Activated CD4-positive, alpha-beta T cell treated with anti-CD3 and anti-CD28 coated beads, Interleukin-2, amount 50 U/mL, for 4 hours (primary cell): Measurements from ENCODE around the gene NLN.
"Not testable (repeated sequence)": the region's sequence is repeated elsewhere in the genome, so short reads cannot be mapped to it uniquely, and the experiment has no call there.

Source experiments
- DNase-seq, 2 experiments: peaks; one replicate each; pipeline ENCODE4 v3.0.0-alpha.2; 2020

NLN gene

GRCh38 chr5:65734196-65734775 is 12.3 kb downstream of the NLN start:
- not testable (repeated sequence) for DNase-seq

GRCh38 chr5:65734921-65735320 is 12.9 kb downstream of the NLN start:
- no peak for DNase-seq

- no peak for DNase-seq
Observed at GRCh38 chr5:65736011-65736410, 14.0 kb downstream of the NLN start.

GRCh38 chr5:65737842-65738241 is 15.8 kb downstream of the NLN start:
- no peak for DNase-seq

- DNase-seq: no peak
Observed at GRCh38 chr5:65738305-65738704, 16.3 kb downstream of the NLN start.

- no peak for DNase-seq
Observed at GRCh38 chr5:65739162-65739561, 17.2 kb downstream of the NLN start.

GRCh38 chr5:65742565-65743231 is 20.7 kb downstream of the NLN start:
- DNase-seq: no peak

GRCh38 chr5:65749221-65749844 is 27.3 kb downstream of the NLN start:
- DNase-seq: no peak

- no peak for DNase-seq
Observed at GRCh38 chr5:65749956-65750355, 28.0 kb downstream of the NLN start.

- DNase-seq: no peak
Observed at GRCh38 chr5:65750938-65751337, 28.9 kb downstream of the NLN start.

- no peak for DNase-seq
Observed at GRCh38 chr5:65753189-65753588, 31.2 kb downstream of the NLN start.

- no peak for DNase-seq
Observed at GRCh38 chr5:65758546-65759144, 36.6 kb downstream of the NLN start.

GRCh38 chr5:65760504-65761275 is 38.7 kb downstream of the NLN start:
- peak; percentile 45 to 48 for DNase-seq

- no peak for DNase-seq
Observed at GRCh38 chr5:65762234-65762633, 40.2 kb downstream of the NLN start.

- no peak for DNase-seq
Observed at GRCh38 chr5:65765582-65765981, 43.6 kb downstream of the NLN start.

GRCh38 chr5:65766175-65766574 is 44.2 kb downstream of the NLN start:
- no peak for DNase-seq

- DNase-seq: no peak
Observed at GRCh38 chr5:65766781-65767180, 44.8 kb downstream of the NLN start.

GRCh38 chr5:65767565-65767964 is 45.6 kb downstream of the NLN start:
- no peak for DNase-seq

GRCh38 chr5:65768723-65769346 is 46.8 kb downstream of the NLN start:
- DNase-seq: no peak

- DNase-seq: no peak
Observed at GRCh38 chr5:65769539-65769938, 47.5 kb downstream of the NLN start.

- no peak for DNase-seq
Observed at GRCh38 chr5:65771266-65771665, 49.3 kb downstream of the NLN start.

- not testable (repeated sequence) for DNase-seq
Observed at GRCh38 chr5:65772963-65773362, 51.0 kb downstream of the NLN start.

- no peak for DNase-seq
Observed at GRCh38 chr5:65774346-65774745, 52.3 kb downstream of the NLN start.
